NCI-H1436 treated with DMSO at 0.1 percent for 48 hours (cell line): ENCODE results near the gene CAMSAP1.
A peak's percentile ranks its signal among the peaks of the same experiment; 100 is the strongest.
"Not testable (repeated sequence)": the region's sequence is repeated elsewhere in the genome, so short reads cannot be mapped to it uniquely, and the experiment has no call there.

Experiments
- DNase-seq: peaks from one replicate; lab custom pipeline; 2025; lab: John Stamatoyannopoulos, UW

The CAMSAP1 gene, protein sequence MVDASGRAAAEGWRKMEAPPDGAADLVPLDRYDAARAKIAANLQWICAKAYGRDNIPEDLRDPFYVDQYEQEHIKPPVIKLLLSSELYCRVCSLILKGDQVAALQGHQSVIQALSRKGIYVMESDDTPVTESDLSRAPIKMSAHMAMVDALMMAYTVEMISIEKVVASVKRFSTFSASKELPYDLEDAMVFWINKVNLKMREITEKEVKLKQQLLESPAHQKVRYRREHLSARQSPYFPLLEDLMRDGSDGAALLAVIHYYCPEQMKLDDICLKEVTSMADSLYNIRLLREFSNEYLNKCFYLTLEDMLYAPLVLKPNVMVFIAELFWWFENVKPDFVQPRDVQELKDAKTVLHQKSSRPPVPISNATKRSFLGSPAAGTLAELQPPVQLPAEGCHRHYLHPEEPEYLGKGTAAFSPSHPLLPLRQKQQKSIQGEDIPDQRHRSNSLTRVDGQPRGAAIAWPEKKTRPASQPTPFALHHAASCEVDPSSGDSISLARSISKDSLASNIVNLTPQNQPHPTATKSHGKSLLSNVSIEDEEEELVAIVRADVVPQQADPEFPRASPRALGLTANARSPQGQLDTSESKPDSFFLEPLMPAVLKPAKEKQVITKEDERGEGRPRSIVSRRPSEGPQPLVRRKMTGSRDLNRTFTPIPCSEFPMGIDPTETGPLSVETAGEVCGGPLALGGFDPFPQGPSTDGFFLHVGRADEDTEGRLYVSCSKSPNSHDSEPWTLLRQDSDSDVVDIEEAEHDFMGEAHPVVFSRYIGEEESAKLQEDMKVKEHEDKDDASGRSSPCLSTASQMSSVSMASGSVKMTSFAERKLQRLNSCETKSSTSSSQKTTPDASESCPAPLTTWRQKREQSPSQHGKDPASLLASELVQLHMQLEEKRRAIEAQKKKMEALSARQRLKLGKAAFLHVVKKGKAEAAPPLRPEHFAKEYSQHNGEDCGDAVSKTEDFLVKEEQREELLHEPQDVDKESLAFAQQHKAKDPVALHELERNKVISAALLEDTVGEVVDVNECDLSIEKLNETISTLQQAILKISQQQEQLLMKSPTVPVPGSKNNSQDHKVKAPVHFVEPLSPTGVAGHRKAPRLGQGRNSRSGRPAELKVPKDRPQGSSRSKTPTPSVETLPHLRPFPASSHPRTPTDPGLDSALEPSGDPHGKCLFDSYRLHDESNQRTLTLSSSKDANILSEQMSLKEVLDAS (N-terminal part only)

GRCh38 chr9:135907431-135908092 is at the start of gene CAMSAP1:
CAMSAP1 (minus strand) TSS chr9:135907546; CDS start chr9:135907159, 387 bp downstream.
- peak; percentile 24 for DNase-seq

DNA sequence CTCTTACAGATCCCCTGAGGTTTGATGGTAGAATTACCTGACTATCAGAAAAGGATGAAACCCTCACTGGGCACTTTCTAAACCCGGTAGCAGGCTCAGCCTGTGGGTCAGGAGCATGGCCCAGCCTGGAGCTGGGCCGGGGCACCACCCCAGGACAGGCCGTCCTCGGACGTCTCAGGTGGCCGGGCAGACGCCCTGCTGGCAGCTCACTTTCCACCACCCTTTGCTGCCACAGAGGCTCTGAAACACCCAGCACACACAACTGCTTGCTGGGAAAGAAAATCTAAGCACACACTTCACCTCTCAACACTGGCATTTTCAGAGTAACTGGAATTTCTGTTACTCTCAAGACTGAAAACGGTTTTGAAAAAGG is 49.4 kb upstream of the CAMSAP1 start:
- no peak for DNase-seq

- DNase-seq = no peak
These were observed 48.8 kb upstream of the CAMSAP1 start for GRCh38 chr9:135955934-135956801.

DNA sequence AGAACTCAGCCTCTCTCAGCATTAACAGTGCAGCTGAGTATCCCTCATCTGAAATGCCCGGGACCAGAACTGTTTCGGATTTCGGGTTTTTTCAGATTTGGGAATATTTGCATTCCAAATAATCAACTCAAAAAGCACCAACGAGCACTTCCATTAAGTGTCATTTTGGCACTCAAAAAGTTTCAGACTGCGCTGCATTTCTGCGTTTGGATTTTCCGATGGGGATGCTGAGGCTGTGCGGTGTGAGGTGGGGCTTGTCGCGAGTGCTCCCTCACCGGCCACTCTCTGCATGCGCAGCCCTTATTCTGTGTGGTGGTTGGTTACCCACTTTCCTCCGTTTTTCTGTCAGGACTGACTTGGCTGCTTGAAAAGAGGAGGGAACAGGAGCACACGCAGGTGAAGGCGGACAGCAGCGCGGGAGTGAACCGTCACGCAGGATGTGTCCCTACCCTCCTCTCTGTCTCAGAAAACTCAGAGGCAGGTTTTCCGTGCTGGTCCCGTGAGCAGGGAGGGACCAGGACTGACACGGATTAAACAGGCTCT is 45.4 kb upstream of the CAMSAP1 start:
- DNase-seq = no peak

- no peak for DNase-seq
These were observed 44.7 kb upstream of the CAMSAP1 start for GRCh38 chr9:135951889-135952663.

GRCh38 chr9:135951310-135951709 is 44.0 kb upstream of the CAMSAP1 start:
- DNase-seq = not testable (repeated sequence)

DNA sequence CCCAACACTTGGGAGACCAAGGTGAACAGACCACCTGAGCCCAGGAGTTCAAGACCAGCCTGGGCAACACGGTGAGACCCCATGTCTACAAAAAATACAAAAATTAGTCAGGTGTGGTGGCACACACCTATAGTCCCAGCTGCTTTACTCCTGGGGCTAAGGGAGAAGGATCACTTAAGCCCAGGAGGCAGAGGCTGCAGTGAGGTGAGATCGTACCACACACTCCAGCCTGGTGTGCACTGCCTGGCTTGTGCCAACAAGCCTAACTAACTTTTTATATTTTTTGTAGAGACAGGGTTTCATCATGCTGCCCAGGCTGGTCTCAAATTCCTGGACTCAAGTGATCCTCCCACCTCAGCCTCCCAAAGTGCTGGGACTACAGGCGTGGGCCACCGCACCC is 43.5 kb upstream of the CAMSAP1 start:
- not testable (repeated sequence) for DNase-seq

DNA sequence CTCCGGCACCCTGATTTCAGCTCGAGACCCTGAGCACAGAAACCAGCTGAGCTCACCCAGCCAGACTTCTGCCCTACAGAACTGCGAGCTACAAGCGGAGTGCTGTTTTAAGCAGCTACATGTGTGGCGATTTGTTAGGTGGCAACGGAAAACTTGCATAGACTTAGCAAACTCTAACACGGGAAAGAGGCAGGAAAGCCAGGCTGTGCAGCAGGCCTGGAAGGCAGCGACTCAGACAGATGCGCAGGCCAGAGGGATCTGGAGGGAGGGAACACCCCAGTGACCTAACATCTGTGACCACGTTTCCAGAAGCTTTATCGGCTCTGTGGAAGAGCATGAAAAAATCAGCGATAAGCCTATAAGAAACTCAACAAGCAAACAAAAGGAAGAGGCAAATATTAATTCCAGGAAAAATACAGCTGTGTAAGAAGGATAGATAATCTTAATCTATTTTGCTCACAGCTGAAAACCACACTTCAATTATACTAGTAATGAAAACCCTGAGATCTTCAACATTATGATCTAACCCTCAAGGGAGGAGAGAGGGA is 42.9 kb upstream of the CAMSAP1 start:
- no peak for DNase-seq

- no peak for DNase-seq
These were observed 42.3 kb upstream of the CAMSAP1 start for GRCh38 chr9:135949501-135950134.

- DNase-seq = no peak
These were observed 41.6 kb upstream of the CAMSAP1 start for GRCh38 chr9:135948968-135949367.

- no peak for DNase-seq
These were observed 41.1 kb upstream of the CAMSAP1 start for GRCh38 chr9:135948446-135948845.

- no peak for DNase-seq
These were observed 40.2 kb upstream of the CAMSAP1 start for GRCh38 chr9:135947582-135947981.

DNA sequence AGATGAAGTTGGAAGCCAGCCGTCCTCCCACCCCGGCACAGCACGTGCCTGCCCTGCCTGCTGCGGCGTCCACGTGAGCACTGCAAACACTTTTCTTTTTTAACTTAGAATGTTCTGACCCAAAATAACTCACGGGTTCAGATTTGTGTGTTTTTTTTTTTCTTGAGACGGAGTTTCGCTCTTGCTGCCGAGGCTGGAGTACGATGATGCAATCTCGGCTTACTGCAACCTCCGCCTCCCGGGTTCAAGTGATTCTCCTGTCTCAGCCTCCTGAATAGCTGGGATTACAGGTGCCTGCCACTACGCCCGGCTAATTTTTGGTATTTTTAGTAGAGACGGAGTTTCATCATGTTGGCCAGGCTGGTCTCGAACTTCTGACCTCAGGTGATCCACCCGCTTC is 39.8 kb upstream of the CAMSAP1 start:
- DNase-seq = not testable (repeated sequence)

DNA sequence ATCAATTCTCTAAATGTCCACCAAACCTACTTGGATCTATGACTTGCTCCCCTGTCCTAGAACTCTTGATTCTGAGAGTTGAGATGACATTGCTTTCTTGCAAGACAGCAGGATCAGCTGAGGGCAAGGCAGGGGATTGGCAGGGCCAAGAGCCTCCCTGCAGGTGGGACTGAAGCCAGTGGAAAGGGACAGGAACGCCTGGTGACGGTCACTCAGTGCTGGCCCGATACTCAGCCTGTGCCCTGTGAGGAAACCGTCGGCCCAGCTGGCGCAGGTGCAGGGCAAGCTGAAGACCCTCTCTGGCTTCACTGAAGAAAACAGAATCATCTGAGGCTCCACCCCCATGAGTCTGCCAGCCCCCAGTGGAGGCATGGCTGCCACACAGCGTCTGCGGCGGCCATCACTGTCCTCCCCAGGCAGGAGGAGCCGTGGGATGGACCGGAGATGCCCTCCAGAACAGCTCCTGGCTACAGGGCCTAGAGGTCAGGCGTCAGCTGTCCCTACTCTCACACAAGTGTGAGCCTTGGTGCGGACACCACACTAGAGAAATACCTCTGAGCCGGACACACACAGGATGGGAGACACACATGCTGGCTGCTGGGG is 39.1 kb upstream of the CAMSAP1 start:
- DNase-seq = no peak

GRCh38 chr9:135945969-135946368 is 38.6 kb upstream of the CAMSAP1 start:
- no peak for DNase-seq

DNA sequence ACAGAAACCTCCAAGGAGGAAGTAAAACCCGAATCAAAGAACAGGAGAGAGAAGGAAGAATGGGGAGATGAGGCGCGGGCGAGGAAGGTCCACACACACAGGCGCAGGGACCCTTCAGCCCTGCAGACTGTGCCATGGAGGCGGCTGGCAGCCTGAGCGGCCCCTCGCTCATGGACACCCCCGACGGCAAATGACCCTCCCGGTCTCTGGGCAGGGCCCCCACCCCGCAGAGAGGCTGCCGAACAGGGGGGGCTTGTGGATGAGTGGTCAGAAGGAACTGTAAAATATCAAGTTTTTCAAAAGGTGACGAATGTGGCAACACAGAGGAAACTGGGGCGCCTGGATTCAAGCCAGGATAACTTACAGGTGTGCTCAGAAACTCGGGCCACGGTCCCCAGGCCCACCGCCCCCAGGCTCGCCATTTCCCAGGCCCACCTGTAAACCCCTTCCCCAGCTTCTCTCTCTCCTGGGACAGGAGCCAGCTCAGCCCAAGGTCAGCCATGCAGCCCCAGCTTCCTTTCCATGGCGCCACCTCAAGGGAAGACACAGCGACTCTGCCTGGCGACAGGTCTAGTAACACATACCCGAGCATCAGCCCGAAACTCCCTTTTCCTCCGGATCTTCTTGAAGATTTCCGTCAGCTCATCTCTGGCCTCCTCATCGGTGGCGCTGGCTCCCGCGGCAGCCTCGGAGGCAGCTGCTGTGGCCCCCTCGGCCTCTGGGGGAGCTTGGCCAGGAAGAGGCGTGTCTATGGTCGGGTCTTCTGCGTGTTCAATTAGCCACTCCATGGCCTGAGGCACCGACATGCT is 37.3 kb upstream of the CAMSAP1 start:
- no peak for DNase-seq

DNA sequence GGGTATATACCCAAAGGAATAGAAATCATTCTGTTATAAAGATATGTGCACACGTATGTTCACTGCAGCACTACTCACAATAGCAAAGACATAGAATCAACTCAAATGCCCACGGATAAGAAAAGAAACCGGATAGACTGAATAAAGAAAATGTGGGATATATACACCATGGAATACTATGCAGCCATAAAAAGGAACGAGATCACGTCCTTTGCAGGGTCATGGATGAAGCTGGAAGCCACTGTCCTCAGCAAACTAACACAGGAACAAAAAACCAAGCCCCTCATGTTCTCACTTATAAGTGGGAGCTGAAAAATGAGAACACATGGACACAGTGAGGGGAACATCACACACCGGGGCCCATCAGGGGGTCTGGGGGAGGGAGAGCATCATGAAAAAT is 36.3 kb upstream of the CAMSAP1 start:
- not testable (repeated sequence) for DNase-seq
